Epidermal melanocyte (primary cell): ENCODE data around the gene LTF.
"Not testable (repeated sequence)": the region's sequence is repeated elsewhere in the genome, so short reads cannot be mapped to it uniquely, and the experiment has no call there.

ENCODE experiments used
- DNase-seq: peaks from one replicate; pipeline ENCODE4 v3.0.0; 2011; ENCODE audit warnings: low spot score; ENCODE audit not compliant: insufficient read length

LTF gene

GRCh38 chr3:46395766-46396530 is 68.8 kb downstream of the LTF start:
- no peak for DNase-seq

DNA sequence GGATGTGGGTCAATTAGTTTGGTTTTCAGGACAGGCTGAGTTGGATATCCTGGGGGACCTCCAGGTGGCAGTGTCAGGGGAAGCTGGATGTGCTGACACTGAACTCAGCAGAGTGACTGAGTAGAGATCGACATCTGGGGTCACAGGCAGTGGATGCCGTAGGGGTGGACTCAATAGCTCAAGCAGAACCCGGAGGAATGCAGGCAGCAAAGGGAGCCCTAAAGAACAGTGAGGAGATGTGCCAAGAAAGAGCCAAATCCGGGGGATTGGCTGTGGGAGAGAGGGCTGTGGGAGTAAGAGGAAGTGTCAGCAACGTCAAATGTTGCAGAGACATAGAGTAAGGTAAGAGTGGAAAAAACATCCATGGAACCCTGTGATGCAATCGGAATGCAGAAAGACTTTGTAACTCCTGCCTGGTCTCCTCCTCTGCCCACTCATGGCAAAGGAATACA is 69.5 kb downstream of the LTF start:
- no peak for DNase-seq

GRCh38 chr3:46393554-46394434 is 70.9 kb downstream of the LTF start:
- no peak for DNase-seq

- DNase-seq = no peak
Observed at GRCh38 chr3:46393011-46393410, 71.7 kb downstream of the LTF start.

DNA sequence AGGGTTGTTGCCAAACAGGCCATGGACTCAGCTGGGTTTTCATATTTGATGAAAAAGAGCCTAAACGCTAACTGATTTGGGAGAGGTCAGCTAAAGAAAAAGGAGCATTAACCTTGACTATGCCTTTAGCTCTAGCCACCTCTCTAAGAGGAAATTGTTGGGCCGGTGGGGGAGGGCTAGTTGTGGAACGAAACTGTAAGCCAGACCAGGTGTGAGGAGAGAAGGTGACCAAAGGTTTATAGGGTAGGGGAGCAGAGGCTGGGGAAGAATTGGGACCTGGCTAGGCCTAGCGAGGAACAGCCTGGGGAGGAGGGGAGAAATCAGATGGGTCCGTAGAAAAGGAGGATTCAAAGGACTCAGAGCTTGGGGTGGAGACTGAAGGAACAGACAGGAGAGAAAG is 73.2 kb downstream of the LTF start:
- DNase-seq = not testable (repeated sequence)

DNA sequence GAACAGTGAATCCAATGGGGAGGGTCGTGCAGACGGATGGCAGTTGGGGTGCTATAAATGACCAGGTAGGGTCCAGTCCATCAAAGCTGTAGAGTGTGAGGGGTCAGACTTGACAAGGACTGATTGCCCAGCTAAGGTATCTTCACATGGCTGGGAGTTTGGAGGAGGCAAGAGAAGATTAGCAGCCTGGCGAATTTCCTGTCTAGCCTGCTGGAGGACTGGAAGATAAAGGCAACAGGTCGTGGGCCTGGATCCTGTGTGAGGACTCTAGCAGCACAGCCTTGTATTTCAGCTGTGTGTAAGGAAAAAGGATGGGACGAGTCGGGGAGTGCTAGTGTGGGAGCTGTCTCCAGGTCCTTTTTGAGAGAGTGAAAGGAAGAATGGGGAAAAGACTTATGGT is 75.4 kb downstream of the LTF start:
- no peak for DNase-seq

DNA sequence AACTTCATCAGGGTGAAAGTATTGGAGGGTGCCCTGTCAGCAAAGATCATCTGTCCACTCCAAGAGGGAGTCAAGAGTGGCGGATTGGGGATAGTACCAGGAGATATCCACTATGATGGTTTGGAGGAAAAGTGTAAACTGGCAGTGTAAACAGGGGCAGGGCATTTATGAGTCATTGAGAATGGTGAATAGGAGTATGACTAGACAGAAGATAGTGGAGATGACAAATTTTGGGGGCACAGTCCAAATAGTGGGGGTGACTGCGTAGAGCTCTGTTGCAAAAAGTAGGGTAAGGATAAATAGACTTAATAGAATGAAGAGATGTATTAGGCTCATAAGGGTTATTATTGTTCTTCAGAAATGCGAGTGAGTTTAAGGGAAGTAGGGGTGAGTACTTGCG is 75.9 kb downstream of the LTF start:
- not testable (repeated sequence) for DNase-seq

DNA sequence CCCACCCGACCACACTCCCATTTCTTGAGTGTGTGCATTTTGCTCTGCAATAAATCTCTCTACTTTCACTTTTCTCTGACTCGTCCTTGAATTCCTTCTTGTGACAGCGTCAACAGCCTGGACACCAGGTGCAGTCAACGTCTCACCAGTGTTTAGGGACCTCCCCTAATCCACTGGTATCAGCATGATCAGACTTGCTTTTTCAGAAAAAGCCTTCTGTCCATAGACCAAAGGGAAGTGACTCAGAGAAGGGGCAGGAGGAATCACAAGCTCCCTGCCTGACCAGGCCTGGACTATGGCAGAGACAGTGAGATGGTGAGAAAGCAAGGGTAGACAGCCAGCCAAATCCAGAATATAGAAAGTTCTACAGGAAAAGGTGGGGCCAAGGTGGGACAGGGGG is 78.5 kb downstream of the LTF start:
- DNase-seq = no peak
